Activated T-cell treated with anti-CD3 and anti-CD28 coated beads, Interleukin-2, amount 50 U/mL, for 4 hours (primary cell): ENCODE data around the gene PRPF40B. TPM values are rescaled to one million over a fixed set of nuclear protein-coding genes. Genes with fewer than 3 reads are reported as not detected.

Experiments
- ATAC-seq, 2 donors: fragments of 200-7000 bp; cut with Tn5 transposase; one replicate each; pipeline ENCODE4 v1.10.0; 2021
- DNase-seq: peaks from one replicate; pipeline ENCODE4 v3.0.0-alpha.2; 2020
- H3K27me3 Mint-ChIP-seq: one replicate; pipeline ENCODE4 v1.8.0; 2021; ENCODE audit warnings: low read depth, mixed read lengths
- H3K36me3 Mint-ChIP-seq: one replicate; pipeline ENCODE4 v1.8.0; 2022; ENCODE audit warnings: mixed read lengths; ENCODE audit not compliant: insufficient read depth
- H3K4me1 Mint-ChIP-seq: one replicate; pipeline ENCODE4 v1.8.0; 2021; ENCODE audit warnings: low read depth, mixed read lengths
- H3K4me3 Mint-ChIP-seq: one replicate; pipeline ENCODE4 v1.8.0; 2021; ENCODE audit warnings: mild to moderate bottlenecking, moderate library complexity, mixed read lengths
- H3K9me3 Mint-ChIP-seq: one replicate; pipeline ENCODE4 v1.8.0; 2021; ENCODE audit warnings: mixed read lengths
- total RNA-seq, 3 donors: library from RNA; stranded (reverse); gene quantifications; one replicate each; pipeline ENCODE4 v1.2.1, GENCODE V29; 2021

Gene PRPF40B
- total RNA-seq, 3 donors from 2014 or later = 8.0 to 10.9 (median 10.6) TPM

- no peak for ATAC-seq
- no peak overlapping the region for H3K4me3 Mint-ChIP-seq
- H3K36me3 Mint-ChIP-seq = peaks cover 3% of the 10 kb centered on the region
- H3K27me3 Mint-ChIP-seq = no peaks in the 10 kb centered on the region
- no peak for DNase-seq
- peaks cover 35% of the 10 kb centered on the region for H3K4me1 Mint-ChIP-seq
- no peaks in the 10 kb centered on the region for H3K9me3 Mint-ChIP-seq
Observed at GRCh38 chr12:49692851-49693250, 69.5 kb downstream of the PRPF40B start.

DNA sequence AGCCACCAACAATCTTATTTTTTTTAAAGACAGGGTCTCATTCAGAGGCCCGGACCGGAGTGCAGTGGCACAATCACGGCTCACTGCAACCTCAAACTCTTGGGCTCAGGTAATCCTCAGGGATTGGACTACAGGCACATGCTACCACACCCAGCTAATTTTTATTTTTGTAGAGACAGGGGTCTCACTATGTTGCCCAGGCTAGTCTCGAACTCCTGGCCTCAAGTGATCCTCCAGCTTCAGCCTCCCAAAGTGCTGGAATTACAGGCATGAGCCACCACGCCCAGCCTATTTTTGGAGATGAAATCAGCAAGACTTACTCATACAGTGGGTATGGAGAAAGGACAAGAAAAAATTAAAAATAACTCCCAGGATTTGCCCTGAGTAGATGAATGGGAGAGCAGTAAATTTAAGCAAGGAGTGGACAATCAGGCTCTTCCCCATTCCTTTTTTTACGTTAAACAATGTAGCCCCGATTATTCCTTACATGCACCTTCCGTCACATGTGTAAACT is 70.6 kb downstream of the PRPF40B start:
- Mint-ChIP-seq H3K4me3 (no peak overlapping the region), H3K36me3 (peaks cover 3% of the 10 kb centered on the region), H3K27me3 (no peaks in the 10 kb centered on the region), H3K4me1 (peaks cover 39% of the 10 kb centered on the region), H3K9me3 (no peaks in the 10 kb centered on the region)
- ATAC-seq (no peak), DNase-seq (no peak)

Other genes starting within 250 kb of the PRPF40B start
- gene KCNH3, start 84.5 kb upstream of the PRPF40B start, total RNA-seq = 1 to 10 TPM; 1.6 to 4.0 (median 3.3) TPM
- gene MCRS1, start 55.4 kb upstream of the PRPF40B start, total RNA-seq = 10 to 100 TPM; 83.9 to 98.7 (median 92.1) TPM
- under 1 TPM; 0.28 to 0.38 (median 0.37) TPM for gene FAM186B, start 17.9 kb upstream of the PRPF40B start, total RNA-seq
- gene FMNL3, start 83.8 kb downstream of the PRPF40B start, total RNA-seq = 10 to 100 TPM; 22.1 to 24.0 (median 23.6) TPM
- 100 to 1,000 TPM; 383 to 509 (median 438) TPM for gene TMBIM6, start 118.0 kb downstream of the PRPF40B start, total RNA-seq
- gene NCKAP5L, start 204.9 kb downstream of the PRPF40B start, total RNA-seq = 1 to 10 TPM; 6.3 to 7.7 (median 6.8) TPM
- 1 to 10 TPM; 4.2 to 6.0 (median 4.3) TPM for gene BCDIN3D, start 219.5 kb downstream of the PRPF40B start, total RNA-seq